NK-92 (cell line): ENCODE results near the gene PFKL.
"Not testable (repeated sequence)": the region's sequence is repeated elsewhere in the genome, so short reads cannot be mapped to it uniquely, and the experiment has no call there.

ENCODE experiments used
- DNase-seq: peaks from one replicate; lab custom pipeline; 2025; ENCODE audit not compliant: unreplicated experiment; lab: John Stamatoyannopoulos, UW

PFKL gene

DNA sequence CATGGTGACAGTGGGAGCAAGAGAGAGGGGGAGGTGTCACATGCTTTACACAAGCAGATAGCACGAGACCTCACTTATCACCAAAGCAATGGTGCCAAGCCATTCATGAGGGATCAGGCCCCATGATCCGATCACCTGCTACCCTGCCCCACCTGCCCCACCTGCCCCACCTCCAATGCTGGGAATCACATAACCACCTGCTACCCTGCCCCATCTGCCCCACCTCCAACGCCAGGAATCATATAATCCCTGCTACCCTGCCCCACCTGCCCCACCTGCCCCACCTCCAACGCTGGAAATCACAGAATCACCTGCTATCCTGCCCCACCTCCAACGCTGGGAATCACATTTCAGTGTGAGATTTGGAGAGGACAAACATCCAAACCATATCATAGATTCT lies 24.8 kb upstream of the PFKL start:
- DNase-seq: no peak

DNA sequence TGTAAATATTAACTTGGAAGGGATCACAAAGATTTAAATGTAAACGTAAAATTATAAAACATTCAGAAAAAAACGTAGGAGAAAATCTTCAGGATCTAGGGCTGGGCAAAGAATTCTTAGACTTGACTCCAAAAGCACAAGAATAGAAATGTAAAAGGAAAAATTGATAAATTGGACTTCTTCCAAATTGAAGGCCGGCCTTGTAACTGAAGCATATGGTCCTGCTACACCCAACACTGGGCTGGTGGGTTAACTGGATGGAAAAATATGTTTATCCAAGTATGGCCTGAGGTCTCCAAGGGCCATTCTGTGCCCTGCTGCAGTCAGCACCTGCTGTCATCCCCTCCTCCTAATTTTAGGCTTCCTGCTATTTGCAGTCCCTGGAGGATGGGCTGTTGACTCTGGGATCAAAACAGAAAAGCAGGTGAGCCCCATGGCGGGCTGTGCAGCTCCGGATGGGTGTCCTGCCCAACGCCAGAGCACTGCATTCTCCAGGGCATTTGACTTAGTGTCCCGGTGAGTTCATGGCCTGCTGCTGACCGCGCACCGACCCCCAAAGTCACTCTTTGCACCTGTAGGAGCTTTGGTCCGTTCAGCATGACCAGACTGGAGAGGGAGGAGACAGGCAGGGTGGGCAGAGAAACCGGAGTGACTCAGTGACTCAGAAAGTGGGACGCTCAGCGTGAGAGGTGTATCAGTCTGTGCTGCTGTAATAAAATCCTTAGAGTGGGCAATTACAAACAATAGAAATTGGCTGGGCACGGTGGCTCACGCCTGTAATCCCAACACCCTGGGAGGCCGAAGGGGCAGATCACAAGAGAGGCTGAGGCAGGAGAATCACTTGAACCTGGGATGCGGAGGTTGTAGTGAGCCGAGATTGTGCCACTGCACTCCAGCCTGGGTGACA lies 20.2 kb upstream of the PFKL start:
- DNase-seq: no peak

DNA sequence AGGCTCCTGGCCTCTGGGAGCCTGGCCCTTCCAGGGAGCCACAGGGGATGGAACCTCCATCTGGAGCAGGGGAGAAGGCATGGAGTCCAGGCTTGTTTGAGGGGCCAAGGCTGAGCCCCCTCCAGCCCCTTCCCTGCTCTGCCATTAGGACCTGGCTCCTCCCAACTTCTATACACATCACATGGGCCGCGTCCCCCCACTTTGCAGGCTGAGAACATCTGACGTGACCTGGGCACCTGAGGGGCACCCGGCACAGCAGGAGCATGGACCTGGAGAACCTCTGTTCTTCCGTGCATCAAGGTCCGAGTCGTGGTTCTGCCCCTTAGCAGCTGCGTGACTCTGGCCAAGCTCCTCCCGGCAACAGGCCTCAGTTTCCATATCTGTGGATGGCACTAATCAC lies 18.1 kb upstream of the PFKL start:
- no peak for DNase-seq

DNA sequence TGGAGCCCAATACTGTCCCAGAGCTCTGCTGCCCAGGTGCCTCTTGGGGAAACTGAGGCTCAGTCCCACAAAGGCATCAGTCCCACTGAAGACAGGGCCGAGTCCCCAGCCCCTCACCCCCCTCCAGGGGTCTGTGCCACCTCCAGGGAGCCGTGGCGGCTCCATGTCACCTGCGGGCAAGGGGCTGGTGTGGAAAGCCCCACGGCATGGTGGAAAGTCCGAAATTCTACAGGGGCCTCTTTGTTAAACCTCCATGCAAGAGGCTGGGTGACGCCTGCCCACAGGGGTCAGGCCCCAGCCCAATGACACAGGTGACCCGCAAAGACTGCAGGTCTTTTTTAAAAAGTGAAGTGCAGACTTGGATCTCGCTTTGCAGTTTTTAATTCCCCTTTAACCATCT lies 17.5 kb upstream of the PFKL start:
- no peak for DNase-seq

DNA sequence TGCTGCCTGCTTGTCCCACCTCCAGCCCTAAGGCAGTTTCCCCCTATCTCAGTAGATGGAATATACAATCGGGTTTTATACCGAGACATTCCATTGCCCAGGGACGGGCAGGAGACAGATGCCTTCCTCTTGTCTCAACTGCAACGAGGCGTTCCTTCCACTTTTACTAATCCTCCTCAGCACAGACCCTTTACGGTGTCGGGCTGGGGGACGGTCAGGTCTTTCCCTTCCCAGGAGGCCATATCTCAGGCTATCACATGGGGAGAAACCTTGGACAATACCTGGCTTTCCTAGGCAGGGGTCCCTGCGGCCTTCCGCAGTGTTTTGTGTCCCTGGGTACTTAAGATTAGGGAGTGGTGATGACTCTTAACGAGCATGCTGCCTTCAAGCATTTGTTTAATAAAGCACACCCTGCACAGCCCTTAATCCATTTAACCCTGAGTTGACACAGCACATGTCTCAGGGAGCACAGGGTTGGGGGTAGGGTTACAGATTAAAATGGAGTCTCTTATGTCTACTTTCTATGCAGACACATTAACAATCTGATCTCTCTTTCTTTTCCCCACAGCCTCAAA lies 16.6 kb upstream of the PFKL start:
- not testable (repeated sequence) for DNase-seq

DNA sequence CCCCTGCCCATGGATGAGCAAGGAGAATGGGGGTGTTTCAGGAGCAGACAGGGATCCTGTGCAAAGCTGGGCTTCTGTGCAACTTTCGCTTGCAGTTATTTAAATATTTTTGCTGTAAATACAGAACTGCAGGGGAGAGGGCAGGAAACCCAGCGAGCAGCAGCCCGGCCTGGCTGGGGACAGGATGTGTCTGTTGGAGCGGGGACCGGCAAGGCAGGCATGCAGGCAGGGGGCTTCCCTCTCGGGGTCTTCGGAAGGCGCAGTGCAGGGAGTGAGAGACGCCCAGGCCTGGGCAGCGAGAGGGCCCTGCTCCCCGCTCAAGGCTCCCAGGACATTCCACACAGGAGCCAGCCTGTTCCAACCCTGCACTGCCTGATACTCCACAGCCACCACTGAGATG lies 15.9 kb upstream of the PFKL start:
- no peak for DNase-seq

DNA sequence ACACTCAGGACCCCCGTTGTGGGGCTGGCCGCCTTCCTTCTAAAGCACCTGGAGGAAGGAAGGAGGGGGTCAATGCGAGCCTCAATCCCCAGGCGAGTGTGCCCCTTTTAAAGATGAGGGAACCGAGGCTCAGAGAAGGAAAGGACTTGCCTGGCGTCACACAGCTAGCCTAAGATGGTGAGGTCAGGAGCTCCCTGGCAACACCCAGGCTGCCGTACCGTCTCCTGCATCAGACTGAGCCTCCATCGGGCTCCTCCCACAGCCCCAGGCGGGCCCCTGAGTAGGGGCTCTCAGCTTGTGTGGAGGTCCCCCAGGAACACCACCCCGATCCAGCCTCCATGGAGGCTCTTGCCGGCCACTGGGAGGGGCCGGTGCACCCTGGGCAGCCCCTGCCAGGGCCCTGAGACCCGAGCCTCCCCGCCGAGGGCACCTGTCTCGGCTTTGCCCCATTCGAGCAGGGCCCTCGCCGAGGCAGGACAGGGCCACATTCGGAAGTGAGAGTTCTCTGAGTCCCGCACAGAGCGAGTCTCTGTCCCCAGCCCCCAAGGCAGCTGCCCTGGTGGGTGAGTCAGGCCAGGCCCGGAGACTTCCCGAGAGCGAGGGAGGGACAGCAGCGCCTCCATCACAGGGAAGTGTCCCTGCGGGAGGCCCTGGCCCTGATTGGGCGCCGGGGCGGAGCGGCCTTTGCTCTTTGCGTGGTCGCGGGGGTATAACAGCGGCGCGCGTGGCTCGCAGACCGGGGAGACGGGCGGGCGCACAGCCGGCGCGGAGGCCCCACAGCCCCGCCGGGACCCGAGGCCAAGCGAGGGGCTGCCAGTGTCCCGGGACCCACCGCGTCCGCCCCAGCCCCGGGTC lies 14.5 kb upstream of the PFKL start, which contains the start of gene AIRE:
Gene AIRE (plus strand): TSS at position 739 of the 855 bp plus-strand sequence. CDS start 131 bp downstream, outside the sequence.
- no peak for DNase-seq

DNA sequence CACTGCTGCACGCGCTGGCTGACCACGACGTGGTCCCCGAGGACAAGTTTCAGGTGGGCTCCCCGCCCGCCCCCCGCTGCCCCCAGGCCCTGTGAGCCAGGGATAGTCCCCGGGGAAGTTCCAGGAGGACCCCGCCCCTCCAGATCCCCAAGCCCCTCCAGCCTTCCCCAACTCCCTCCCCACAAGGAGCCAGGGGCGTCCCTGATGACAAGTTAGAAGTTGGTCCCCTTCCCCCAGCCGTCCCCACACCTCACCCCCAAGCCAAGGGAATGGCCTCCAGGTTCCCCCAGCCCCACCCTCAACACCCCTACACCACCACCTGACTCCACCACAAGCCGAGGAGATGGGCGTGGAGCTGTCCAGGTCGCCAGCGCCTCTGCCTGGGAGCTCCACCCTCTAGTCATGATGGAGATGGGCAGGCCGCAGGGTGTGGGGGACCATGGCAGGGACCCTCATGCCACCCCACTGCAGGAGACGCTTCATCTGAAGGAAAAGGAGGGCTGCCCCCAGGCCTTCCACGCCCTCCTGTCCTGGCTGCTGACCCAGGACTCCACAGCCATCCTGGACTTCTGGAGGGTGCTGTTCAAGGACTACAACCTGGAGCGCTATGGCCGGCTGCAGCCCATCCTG lies 13.7 kb upstream of the PFKL start:
- DNase-seq: no peak

DNA sequence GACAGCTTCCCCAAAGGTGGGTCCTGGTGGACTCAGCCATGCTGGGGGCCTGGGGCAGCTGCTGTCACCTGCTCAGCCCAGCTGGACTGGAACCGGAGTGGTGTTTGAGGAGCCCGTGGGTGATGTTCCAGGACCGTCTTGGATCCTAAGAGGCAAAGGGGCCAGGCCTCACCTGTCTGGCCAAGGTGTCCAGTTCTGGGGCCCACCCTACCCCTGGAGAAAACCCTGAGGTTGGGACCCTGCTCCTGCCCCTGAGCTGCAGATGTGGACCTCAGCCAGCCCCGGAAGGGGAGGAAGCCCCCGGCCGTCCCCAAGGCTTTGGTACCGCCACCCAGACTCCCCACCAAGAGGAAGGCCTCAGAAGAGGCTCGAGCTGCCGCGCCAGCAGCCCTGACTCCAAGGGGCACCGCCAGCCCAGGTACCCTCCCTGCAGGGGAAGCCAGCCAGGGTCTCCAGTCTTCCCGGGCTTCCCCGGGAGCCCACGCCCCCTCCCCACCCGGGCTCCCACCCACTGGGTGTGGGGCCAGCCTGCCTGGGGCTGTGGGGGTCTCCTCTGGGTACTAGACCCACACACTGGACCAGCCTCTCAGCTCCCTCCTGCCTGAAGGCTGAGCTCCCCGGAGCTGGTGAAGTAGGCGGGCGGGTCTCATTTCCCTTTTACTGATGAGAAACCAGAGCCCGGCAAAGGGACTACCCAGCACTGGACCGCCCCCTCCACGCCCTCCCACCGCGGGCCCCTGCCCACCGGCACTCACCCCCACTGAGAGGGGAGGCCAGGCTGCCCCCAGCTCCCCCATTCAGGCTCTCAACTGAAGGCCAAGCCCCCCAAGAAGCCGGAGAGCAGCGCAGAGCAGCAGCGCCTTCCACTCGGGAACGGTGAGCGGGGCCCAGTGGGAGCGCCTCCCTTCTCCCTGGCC lies 12.9 kb upstream of the PFKL start:
- no peak for DNase-seq

DNA sequence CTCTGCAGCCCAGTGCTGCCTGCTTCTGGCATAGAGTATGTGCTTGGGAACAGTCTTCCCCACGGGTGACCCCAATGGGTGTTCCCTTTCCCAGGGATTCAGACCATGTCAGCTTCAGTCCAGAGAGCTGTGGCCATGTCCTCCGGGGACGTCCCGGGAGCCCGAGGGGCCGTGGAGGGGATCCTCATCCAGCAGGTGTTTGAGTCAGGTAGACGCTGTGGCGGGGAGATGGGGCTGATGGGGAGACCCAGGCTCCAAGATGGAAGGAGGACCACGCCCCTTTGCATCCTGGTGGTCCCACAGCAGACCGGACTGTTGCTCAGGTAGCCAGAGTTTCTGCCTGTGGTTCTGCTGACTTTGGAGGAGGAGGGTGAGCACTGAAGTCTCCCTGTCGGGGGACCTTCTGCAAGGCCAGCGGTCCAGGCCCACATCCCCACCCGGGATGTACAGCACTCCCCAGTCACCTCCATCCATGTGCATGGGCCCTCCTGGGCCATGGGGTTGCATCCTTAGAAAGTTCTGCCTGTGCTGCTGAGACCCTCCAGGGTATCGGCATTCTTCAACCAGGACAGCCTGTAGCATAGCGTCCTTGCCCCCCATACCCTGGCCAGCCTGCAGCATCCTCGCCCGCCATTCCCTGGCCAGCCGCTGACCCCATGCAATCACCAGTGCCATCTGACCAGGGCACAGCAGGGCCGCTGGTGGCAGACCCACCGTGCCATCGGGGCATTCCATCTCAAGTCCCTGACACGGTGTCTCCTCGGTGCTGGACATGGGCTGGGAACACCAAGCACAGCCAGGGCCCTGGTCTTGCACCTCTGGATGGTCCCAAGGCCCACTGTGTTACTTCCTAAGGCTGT lies 11.4 kb upstream of the PFKL start:
- DNase-seq: no peak

DNA sequence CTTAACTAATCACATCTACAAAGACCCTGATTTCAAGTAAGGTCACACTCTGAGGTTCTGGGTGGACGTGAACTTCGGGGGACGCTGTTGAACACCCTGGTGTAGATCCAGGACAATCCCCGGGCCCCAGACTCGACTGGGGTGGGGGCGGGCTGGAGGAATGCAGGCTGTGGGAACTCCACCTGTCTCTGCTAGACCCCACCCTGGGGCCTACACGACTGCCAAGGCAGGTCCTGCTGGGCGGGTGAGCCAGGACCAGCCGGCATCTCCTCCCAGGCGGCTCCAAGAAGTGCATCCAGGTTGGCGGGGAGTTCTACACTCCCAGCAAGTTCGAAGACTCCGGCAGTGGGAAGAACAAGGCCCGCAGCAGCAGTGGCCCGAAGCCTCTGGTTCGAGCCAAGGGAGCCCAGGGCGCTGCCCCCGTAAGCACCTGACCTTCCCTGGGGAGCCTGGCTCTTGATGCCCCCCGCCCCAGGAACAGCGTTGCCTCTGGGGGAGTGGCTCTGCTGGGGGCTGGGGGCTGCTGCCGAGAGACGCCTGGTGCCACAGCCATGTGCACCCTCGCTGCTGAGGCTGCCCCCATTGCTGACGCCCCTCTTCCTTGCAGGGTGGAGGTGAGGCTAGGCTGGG lies 10.4 kb upstream of the PFKL start:
- no peak for DNase-seq

DNA sequence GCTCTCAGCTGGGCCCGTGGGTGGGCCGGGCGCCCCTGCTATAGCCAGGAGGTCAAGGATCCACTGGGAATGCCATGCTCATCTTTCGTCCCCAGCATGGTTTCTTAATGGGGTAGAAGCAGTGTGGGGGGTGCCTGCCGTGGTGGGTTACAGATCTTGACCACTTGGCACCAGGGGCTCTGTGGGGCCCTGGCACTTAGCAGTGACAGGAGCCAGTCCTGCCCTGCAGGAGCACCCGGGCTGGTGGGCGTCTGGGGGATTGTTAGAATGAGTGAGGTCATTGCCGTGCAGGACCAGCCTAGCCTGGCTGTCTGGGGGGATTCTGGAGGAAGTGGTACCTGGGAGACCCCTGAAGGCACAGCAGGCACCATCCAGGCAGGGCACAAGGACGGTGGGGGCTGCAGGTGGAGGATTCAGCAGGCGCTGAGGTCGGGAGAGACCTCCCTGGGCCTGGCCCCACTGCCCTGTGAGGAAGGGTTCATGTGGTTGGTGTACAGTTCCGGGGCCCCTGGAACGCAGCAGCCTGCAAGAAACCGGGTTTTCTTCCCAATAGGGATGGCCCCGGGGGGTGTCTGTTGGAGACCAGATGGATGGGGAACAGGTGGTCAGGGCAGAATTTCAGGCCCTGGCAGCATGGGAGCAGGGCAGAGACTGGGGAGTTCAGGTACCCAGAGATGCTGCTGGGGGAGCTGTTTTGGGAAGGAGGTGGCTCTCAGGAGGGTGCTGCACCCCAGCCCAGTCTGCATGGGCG lies 9.4 kb upstream of the PFKL start:
- DNase-seq: no peak

DNA sequence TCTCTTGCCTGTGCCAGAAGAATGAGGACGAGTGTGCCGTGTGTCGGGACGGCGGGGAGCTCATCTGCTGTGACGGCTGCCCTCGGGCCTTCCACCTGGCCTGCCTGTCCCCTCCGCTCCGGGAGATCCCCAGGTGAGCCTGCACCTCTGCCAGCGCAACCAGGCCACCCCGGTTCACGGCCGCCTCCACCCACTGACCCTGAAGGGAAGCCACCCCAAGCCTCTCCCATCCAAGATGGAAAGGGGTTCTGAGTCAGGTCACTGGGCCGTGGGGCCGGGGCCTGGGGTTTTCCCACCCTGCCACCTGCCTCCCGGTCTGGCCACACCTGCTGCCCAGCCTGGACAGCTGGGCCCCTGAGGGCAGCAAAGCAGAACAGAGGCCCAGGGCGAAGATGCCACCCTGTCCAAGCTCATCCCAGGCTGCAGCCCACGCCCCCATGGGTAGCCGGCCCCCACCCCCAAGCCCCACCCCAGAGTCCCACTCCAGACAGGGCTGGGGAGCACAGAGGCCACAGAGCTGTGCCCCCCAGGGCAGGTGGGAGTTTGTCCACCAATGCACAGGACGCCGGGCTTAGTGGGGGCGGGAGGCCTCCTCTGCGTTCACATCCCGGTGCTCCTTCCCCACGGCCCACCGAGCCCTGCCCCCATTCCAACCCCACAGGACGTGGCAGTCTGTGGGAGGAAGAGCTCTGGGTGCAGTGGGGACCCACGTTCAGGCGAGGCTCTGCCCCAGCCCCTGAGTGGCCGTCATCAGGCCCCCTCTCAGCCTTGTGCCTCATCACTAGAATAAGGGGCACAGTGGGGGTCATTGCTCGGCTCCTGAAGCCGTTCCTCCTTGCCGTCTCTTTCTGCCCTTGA lies 8.5 kb upstream of the PFKL start:
- no peak for DNase-seq

DNA sequence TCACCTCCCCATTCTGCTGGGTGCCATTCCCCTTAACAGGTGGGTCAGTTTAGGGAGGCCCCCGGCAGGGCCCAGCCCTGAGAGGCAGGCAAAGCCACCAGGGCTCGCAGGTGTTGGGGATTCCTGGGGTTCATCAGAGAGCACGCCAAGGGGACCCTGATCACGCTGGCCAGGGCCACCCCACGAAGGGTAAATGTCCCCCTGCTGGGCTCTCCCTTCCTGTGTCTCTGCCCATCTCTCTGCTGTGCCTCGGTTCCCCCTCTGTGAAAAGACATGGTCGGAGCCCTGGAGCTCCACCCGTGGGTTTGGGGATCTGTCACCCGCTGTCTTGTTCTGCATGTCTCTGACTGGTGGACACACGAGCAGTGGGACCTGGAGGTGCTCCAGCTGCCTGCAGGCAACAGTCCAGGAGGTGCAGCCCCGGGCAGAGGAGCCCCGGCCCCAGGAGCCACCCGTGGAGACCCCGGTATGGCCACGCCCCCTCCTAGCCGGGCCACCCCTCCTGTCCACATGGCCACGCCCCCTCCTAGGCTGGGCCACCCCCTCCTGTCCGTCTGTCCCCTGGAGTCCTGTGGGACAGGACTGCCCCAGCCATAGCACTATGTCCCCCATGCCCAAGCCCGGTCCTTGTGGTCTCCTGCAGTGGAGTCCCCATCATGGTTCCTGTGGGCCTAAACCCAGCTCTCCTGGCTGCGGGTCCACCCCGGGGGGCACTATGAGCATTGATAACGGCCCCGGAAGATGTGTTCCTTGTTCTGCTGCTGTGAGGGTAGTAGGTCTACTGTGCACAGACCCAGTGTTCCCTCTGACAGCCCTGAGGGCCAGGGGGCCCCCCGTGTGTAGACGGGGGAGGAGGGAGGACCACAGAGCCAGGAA lies 7.7 kb upstream of the PFKL start:
- no peak for DNase-seq

DNA sequence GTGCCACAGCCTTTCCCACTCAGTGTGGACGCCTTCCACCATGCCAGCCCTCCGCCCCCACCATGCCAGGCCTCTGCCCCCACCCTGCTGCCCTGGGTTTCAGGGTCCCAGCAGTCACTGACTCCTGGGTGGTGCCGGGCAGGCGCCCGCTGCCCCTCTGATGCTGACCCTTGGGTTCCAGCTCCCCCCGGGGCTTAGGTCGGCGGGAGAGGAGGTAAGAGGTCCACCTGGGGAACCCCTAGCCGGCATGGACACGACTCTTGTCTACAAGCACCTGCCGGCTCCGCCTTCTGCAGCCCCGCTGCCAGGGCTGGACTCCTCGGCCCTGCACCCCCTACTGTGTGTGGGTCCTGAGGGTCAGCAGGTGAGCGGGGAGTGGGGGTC lies 7.0 kb upstream of the PFKL start:
- no peak for DNase-seq

DNA sequence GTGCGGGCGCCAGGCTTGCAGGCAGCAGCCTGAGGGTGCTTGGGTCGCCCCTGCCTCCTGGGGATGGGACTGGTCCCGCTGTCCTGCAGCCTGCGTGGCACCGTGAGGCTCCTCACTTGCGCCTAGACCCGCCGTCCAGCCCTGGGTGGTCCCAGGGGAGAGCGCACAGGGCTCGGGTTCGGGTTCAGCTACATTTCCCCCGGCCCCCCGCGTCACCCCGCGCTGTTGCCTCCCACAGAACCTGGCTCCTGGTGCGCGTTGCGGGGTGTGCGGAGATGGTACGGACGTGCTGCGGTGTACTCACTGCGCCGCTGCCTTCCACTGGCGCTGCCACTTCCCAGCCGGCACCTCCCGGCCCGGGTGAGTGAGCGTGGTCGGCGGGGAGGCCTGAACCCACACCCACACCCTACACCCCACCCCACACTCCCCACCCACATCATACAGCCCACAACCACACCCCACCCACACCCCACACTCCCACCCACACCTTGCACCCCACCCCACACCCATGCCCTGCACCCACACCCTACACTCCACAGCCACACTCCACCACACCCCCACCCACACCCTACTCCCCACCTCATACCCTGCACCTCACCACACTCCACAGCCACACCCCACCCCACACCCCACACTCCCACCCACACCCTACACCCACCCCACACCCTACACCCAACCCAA lies 6.2 kb upstream of the PFKL start:
- no peak for DNase-seq
